Stimulated activated CD4-positive, alpha-beta T cell treated with anti-CD3 and anti-CD28 coated beads, Interleukin-1b, Interleukin-23, amount 100 ng/mL, for 1 hour (primary cell): Measurements from ENCODE around the gene CCDC83.
"Not testable (repeated sequence)": the region's sequence is repeated elsewhere in the genome, so short reads cannot be mapped to it uniquely, and the experiment has no call there.

ENCODE experiments used
- DNase-seq, 2 donors: peaks; one replicate each; pipeline ENCODE4 v3.0.0-alpha.2; 2020; ENCODE audit warnings: low read depth in 2 of 2

The CCDC83 gene

GRCh38 chr11:85886089-85887056 is 31.2 kb downstream of the CCDC83 start:
- DNase-seq, result no peak

- DNase-seq, result no peak
These were observed 33.9 kb downstream of the CCDC83 start for GRCh38 chr11:85889108-85889507.

- DNase-seq, result no peak
These were observed 34.7 kb downstream of the CCDC83 start for GRCh38 chr11:85889676-85890579.

DNA sequence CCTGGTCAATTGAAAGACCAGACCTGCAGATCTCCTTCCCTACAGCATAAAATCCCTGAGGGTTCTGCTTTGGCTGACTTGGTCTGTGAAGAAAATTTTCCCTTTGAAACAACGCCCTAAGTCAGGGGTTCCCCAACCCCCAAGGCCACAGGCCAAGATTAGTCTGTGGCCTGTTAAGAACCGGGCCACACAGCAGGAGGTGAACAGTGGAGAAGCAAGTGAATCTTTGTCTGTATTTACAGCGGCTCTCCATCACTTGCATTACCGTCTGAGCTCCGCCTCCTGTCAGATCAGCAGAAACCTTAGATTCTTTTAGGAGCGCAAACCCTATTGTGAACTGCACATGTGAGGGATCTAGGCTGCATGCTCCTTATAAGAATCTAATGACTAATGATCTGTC is 38.2 kb downstream of the CCDC83 start:
- DNase-seq, result no peak

- no peak for DNase-seq
These were observed 41.7 kb downstream of the CCDC83 start for GRCh38 chr11:85896876-85897275.

- DNase-seq, result no peak
These were observed 43.3 kb downstream of the CCDC83 start for GRCh38 chr11:85898456-85898855.

GRCh38 chr11:85902353-85902752 is 47.2 kb downstream of the CCDC83 start:
- no peak for DNase-seq

GRCh38 chr11:85903406-85903805 is 48.2 kb downstream of the CCDC83 start:
- DNase-seq, result no peak

DNA sequence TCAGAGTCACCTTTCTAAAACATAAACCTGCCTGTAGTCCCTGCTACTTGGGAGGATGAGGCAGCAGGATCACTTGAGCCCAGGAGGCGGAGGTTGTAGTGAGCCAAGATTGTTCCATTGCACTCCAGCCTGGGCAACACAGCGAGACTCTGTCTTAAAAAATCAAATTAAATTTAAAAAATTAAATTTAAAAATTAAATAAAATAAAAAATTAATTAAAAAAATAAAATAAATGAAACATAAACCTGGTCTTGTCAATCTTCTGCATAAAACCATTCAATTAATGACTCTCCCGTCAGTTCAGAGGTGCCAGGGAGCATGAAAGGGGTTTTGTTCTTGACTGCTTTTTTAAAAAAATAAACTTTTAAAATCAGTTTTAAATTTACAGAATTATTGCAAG is 48.6 kb downstream of the CCDC83 start:
- no peak for DNase-seq

DNA sequence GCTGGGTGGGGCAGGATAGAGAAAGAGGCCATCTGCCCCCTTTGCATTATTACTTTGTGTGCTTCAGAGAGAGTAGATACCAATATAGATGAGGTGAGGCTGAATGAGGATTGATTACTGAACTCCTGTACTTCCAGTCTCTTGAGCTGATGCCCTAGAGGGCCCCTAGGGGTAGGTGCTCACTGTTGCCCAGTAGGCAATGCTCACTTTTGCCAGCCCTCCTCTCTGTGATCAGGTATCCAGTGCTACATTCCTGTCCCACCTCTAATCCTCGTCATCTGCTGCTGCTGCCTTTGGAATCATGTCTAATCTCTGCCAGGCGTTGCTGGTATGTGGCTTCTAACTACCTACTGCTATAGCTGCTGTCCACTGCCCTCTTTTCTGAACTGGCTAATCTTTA is 57.2 kb downstream of the CCDC83 start:
- DNase-seq, result no peak

DNA sequence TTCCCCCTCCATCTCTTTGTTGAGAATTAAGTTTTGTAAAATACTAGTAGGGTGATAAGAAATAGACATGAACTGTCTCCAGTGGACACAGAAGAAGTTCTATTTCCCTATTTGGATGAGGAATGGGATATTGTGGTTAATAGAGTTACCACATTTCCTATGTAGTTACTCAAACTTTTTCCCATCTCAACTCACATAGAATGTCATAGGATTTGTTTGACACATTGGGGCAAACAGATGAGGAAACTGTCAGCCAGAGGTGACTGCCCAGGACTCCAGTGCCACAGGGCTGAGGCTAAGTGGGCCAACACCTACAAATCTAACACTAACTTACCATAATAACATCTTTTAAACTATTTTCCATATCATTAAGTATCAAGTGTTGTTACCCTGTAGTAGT is 58.3 kb downstream of the CCDC83 start:
- DNase-seq, result no peak

DNA sequence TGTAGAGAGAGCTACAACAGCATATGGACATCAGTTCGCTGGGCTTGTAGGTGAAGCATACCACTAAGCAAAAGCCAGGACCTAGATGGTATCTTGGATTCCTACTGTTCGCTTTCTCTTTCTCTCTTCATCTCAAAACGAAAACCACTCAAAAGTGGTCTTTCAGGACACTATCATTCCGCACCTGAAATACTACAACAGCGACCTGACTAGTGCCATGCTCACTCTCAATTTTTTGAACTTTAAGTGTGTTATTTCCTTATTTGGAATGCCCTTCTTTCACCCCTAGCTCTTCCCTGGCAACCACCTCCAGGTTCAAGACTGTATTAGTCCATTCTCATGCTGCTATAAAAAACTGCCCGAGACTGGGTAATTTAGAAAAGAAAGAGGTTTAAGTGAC is 59.2 kb downstream of the CCDC83 start:
- no peak for DNase-seq

GRCh38 chr11:85918910-85919794 is 64.0 kb downstream of the CCDC83 start:
- DNase-seq, result no peak

- DNase-seq, result no peak
These were observed 67.2 kb downstream of the CCDC83 start for GRCh38 chr11:85922367-85922766.

- DNase-seq, result no peak
These were observed 68.3 kb downstream of the CCDC83 start for GRCh38 chr11:85923455-85923854.

DNA sequence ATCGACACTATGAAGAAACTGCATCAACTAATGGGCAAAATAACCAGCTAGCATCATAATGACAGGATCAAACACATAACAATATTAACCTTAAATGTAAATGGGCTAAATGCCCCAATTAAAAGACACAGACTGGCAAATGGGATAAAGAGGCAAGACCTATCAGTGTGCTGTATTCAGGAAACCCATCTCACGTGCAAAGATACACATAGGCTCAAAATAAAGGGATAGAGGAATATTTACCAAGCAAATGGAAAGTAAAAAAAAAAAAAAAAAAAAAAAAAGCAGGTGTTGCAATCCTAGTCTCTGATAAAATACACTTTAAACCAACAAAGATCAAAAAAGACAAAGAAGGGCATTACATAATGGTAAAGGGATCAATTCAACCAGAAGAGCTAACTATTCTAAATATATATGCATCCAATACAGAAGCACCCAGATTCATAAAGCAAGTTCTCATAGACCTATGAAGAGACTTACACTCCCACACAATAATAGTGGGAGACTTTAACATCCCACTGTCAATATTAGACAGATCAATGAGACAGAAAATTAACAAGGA is 71.6 kb downstream of the CCDC83 start:
- DNase-seq, result not testable (repeated sequence)

GRCh38 chr11:85930879-85931366 is 75.7 kb downstream of the CCDC83 start:
- no peak for DNase-seq

GRCh38 chr11:85934596-85935169 is 79.5 kb downstream of the CCDC83 start:
- DNase-seq, result no peak

DNA sequence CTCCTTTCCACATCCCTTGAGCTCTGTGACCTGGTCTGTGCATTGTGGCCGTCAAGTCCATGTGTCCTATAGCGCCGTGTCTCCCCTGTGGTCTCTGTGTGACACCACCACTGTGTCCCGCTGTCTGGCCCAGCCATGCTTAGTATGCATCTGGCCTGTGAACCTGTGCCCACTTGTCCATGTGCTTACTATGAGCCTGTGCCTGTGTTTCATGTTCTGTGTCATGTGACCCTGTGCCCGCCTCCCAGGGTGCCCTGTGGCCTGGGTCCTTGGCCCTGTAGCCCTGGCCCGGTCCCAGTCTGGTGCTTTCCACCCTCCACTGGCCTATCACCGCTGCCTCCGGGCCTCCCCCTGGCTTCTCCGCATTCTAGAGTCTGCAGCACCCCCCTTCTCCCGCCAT is 80.6 kb downstream of the CCDC83 start:
- DNase-seq, result no peak

DNA sequence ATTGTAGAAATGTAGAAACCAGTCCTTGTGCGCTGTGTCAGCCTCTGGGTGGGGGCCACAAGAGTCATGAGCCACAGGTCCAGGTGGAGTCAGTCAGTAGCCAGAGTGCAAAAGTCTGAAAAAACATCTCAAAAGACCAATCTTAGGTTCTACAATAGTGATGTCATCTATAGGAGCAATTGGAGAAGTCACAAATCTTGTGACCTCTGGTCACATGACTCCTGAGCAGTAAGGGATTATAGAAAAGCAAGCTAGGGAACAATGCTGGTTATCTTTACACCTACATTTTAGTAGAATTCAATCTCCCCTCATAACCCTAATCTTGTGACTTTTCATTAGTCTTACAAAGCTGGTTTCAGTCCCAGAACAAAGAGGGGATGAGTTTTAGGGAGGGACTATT is 82.7 kb downstream of the CCDC83 start:
- no peak for DNase-seq
